Mesothelial cell of epicardium (in vitro differentiated cells): ENCODE results near the gene FRRS1L. TPM values are rescaled to one million over a fixed set of nuclear protein-coding genes. Genes with fewer than 3 reads are reported as not detected.

Experiments used
- DNase-seq, 2 experiments: peaks; one replicate each; pipeline ENCODE4 v3.0.0; 2021; ENCODE audit warnings: low spot score in 2 of 2; ENCODE audit not compliant: unreplicated experiment in 2 of 2
- H3K27ac Mint-ChIP-seq: 2 replicates; pipeline ENCODE4 v1.8.0; 2021; ENCODE audit warnings: mixed read lengths
- H3K27me3 Mint-ChIP-seq: 2 replicates; pipeline ENCODE4 v1.8.0; 2021; ENCODE audit warnings: low read depth, mixed read lengths
- H3K36me3 Mint-ChIP-seq: 2 replicates; pipeline ENCODE4 v1.8.0; 2021; ENCODE audit warnings: mixed read lengths
- H3K4me1 Mint-ChIP-seq: 2 replicates; pipeline ENCODE4 v1.8.0; 2021; ENCODE audit warnings: mixed read lengths
- H3K4me3 Mint-ChIP-seq: 2 replicates; pipeline ENCODE4 v1.8.0; 2021; ENCODE audit warnings: mild to moderate bottlenecking, moderate library complexity, mixed read lengths
- H3K9me3 Mint-ChIP-seq: 2 replicates; pipeline ENCODE4 v1.8.0; 2021; ENCODE audit warnings: mixed read lengths
- total RNA-seq: library from RNA; stranded (reverse); gene quantifications from 3 replicates; pipeline ENCODE4 v1.2.1, GENCODE V29; 2021
- TF ChIP-seq, protein P1 (sequence below): fragments of 200-600 bp; sonication (generic); IDR thresholded peaks from one replicate; pipeline ENCODE4 v1.5.0; 2021; ENCODE audit warnings: antibody characterized with exemption; ENCODE audit not compliant: unreplicated experiment

FRRS1L gene
- total RNA-seq, 1 donor from 2014 or later: 14.4 TPM

DNA sequence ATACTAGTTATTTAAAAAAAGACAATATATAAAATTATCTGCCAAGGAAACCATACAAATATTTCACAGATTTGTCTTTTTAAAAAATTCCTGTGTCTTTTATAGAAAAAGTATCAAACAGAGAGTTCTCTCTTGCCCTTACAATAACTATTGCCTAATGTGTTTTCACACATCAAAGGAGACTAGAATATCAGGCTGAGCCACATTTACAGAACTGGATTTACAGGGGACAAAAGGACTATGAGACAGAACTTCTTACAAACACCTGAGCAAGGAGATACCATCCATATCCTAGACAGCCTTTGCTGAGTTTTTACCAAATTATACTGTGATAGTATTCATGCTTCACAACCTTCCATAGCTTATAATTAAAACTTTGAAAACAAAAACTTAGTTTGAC lies 81.5 kb downstream of the FRRS1L start:
- Mint-ChIP-seq H3K27ac (peak overlapping the region; percentile 55), H3K27me3 (no peaks in the 10 kb centered on the region), H3K9me3 (no peaks in the 10 kb centered on the region), H3K4me3 (no peak overlapping the region), H3K36me3 (peaks cover 27% of the 10 kb centered on the region), H3K4me1 (peaks cover 40% of the 10 kb centered on the region)
- no peak for DNase-seq
- TF ChIP-seq, protein P1, sequence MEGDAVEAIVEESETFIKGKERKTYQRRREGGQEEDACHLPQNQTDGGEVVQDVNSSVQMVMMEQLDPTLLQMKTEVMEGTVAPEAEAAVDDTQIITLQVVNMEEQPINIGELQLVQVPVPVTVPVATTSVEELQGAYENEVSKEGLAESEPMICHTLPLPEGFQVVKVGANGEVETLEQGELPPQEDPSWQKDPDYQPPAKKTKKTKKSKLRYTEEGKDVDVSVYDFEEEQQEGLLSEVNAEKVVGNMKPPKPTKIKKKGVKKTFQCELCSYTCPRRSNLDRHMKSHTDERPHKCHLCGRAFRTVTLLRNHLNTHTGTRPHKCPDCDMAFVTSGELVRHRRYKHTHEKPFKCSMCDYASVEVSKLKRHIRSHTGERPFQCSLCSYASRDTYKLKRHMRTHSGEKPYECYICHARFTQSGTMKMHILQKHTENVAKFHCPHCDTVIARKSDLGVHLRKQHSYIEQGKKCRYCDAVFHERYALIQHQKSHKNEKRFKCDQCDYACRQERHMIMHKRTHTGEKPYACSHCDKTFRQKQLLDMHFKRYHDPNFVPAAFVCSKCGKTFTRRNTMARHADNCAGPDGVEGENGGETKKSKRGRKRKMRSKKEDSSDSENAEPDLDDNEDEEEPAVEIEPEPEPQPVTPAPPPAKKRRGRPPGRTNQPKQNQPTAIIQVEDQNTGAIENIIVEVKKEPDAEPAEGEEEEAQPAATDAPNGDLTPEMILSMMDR: no peak

DNA sequence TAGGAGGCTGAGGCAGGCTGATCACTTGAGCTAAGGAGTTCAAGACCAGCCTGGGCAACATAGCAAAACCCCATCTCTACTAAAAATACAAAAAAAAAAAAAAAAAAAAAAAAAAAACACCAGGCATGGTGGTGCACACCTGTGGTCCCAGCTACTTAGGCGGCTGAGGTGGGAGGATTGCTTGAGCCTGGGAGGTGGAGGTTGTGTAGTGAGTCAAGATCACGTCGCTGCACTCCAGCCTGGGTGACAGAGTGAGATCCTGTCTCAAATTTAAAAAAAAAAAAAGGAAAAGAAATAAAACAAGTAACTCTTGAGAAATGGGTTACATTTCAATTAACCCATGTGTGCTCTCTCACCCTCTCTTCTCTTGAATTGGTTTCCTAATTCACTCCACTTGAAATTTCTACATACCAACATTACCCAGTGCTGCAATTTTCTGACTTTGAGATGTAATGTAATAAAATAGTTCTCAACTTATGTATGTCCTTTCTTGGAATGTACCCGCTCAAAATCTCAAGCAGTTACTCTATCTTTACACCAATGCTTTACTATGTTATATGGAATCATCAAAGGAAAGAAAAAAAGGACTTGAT lies 83.1 kb downstream of the FRRS1L start:
- no peak for DNase-seq
- H3K4me1 Mint-ChIP-seq: peaks cover 56% of the 10 kb centered on the region
- H3K27me3 Mint-ChIP-seq: no peaks in the 10 kb centered on the region
- H3K4me3 Mint-ChIP-seq: no peak overlapping the region
- H3K9me3 Mint-ChIP-seq: no peaks in the 10 kb centered on the region
- peak overlapping the region; percentile 54 for H3K27ac Mint-ChIP-seq
- TF ChIP-seq, protein P1: no peak
- H3K36me3 Mint-ChIP-seq: peaks cover 22% of the 10 kb centered on the region

DNA sequence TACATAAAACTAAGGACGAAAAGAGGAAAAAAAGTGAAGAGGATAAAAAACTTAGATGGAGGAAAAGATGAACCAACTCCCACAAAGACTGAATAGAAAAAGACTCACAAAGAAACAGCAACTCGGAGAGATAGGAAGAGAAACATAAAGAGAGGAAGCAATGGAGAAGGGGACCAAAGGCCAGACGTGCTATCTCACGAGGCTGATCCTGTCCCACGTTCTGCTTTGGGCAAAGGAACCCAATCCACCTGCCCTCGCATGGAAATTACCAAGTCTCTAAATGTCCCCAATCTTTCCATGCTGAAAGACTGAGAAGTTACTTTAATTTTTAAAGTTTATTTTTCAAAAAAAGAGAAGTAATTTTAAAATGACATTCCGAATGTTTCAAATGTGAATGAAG lies 83.9 kb downstream of the FRRS1L start:
- H3K36me3 Mint-ChIP-seq: peaks cover 22% of the 10 kb centered on the region

DNA sequence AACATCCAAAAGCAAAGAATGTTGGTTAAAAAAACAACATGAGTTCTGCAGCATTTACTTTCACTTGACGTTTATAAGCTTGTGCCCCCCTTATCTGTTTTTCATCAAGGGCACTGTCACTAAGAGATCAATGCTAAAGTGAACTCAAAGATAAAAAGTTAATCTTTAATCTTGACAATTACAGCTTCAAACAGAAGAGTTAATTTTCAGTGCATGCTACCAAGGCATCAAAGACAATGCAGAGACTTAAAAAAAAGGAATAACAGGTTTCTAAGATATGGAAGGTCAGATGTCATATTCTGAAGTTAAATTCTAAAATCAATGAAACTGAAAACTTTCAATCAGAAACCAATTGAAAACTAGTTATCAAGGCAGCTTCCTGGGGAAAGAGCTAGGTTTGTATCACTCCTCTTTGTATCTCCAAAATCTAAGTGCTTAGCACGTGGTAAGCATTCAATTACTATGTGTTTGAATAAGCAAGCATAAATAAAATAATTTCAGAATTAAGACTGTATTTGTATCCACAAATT lies 84.9 kb downstream of the FRRS1L start:
- H3K4me1 Mint-ChIP-seq: peaks cover 69% of the 10 kb centered on the region
- TF ChIP-seq, protein P1: no peak
- peaks cover 19% of the 10 kb centered on the region for H3K36me3 Mint-ChIP-seq
- DNase-seq: no peak
- no peaks in the 10 kb centered on the region for H3K9me3 Mint-ChIP-seq
- H3K27ac Mint-ChIP-seq: peak overlapping the region; percentile 41
- H3K4me3 Mint-ChIP-seq: no peak overlapping the region
- H3K27me3 Mint-ChIP-seq: no peaks in the 10 kb centered on the region

More for the DNA sequence above, 83.9 kb downstream of the FRRS1L start:
- Mint-ChIP-seq H3K4me3 (no peak overlapping the region), H3K27ac (peak overlapping the region; percentile 85), H3K9me3 (no peaks in the 10 kb centered on the region), H3K27me3 (no peaks in the 10 kb centered on the region), H3K4me1 (peaks cover 63% of the 10 kb centered on the region)
- TF ChIP-seq, protein P1: no peak
- DNase-seq: no peak

Other genes starting within 250 kb of the FRRS1L start
- gene ELP1, start 233.1 kb downstream of the FRRS1L start, total RNA-seq: 29.1 to 35.8 TPM (median 31.0 TPM) in 3 replicates
- 14.6 to 17.7 TPM (median 15.5 TPM) in 3 replicates for gene ABITRAM, start 232.8 kb downstream of the FRRS1L start, total RNA-seq
- gene CTNNAL1, start 153.8 kb downstream of the FRRS1L start, total RNA-seq: 26.7 to 28.1 TPM (median 27.9 TPM) in 3 replicates
- 73.0 to 77.9 TPM (median 74.6 TPM) in 3 replicates for gene TMEM245, start 47.3 kb downstream of the FRRS1L start, total RNA-seq
- 5.2 to 5.5 TPM (median 5.3 TPM) in 3 replicates for gene EPB41L4B, start 153.8 kb upstream of the FRRS1L start, total RNA-seq